ENCODE results near the gene DOK3.

Gene DOK3

DNA sequence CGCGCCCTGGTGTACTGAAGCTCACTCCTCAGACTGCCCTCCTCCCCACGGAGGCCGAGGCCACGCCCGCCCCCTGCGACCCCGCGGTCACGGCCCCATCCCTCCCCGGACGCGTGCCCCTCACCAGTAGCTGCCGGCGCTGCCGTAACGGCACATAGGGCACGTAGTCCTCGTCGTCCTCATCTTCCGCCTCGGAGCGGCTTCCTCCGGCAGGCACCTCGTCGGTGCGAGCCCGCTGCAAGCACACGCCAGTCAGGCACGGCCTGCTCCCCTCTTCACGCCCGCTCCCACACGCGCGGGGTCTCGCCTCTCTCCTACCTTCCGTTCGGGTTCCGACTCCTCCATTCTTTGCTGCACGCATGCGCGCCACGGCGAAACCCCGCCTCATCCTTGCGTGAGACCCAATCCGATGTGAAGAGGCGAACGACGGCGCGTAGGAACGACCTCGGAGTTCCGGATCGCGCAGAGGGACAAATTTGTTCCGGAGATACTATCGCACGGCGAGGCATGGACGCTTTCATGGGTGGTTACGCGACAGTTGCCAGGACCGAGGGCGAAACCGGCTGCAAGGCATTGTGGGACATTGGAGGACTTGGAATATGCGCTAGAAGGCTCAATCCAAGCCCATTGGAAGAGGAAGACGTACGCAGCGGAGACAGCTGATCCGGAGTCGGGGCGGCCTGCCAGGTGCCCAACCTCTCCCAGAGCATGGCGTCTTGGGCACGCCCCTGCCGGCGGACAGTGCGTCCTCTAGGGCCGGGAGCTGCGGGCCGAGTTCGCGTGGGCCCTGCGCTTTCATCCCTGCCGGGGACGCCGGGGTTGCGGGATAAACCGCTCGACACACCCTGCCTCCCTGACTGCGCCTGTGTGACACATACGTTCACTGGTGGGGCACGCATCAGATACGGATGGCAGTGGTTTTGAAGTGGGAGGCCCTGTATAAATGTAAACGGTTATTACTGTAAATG is 7.3 kb upstream of the DOK3 start, which contains the start of gene DDX41:
Gene DDX41 (minus strand): TSS at position 361 of the 968 bp plus-strand sequence. CDS start 16 bp downstream, at position 345.
- Histone ChIP-seq H3K4me3 (replicated peaks; ENCODE audit: insufficient read depth, low read length) (peak within 1 kb of the TSS; percentile 88), H3K27ac (replicated peaks) (peak within 1 kb of the TSS; percentile 77), H3K27me3 (ENCODE audit: insufficient read depth, poor library complexity, severe bottlenecking) (no peaks in the 10 kb centered on the region)
- DNase-seq (ENCODE audit: low read depth in 1 of 2, low spot score in 1 of 2): peak; percentile 98 to 99
- TF ChIP-seq POLR2AphosphoS5 (IDR thresholded peaks at IDR 0.05; ENCODE audit: low read depth) (peak; percentile 75), GABPA (IDR thresholded peaks at IDR 0.05; ENCODE audit: low read depth) (no peak), SPI1 (IDR thresholded peaks at IDR 0.05; ENCODE audit: borderline replicate concordance, low read depth) (peak; percentile 35; the same call in 1 of the 2 replicates)
- TF ChIP-seq, protein P1, sequence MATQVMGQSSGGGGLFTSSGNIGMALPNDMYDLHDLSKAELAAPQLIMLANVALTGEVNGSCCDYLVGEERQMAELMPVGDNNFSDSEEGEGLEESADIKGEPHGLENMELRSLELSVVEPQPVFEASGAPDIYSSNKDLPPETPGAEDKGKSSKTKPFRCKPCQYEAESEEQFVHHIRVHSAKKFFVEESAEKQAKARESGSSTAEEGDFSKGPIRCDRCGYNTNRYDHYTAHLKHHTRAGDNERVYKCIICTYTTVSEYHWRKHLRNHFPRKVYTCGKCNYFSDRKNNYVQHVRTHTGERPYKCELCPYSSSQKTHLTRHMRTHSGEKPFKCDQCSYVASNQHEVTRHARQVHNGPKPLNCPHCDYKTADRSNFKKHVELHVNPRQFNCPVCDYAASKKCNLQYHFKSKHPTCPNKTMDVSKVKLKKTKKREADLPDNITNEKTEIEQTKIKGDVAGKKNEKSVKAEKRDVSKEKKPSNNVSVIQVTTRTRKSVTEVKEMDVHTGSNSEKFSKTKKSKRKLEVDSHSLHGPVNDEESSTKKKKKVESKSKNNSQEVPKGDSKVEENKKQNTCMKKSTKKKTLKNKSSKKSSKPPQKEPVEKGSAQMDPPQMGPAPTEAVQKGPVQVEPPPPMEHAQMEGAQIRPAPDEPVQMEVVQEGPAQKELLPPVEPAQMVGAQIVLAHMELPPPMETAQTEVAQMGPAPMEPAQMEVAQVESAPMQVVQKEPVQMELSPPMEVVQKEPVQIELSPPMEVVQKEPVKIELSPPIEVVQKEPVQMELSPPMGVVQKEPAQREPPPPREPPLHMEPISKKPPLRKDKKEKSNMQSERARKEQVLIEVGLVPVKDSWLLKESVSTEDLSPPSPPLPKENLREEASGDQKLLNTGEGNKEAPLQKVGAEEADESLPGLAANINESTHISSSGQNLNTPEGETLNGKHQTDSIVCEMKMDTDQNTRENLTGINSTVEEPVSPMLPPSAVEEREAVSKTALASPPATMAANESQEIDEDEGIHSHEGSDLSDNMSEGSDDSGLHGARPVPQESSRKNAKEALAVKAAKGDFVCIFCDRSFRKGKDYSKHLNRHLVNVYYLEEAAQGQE (IDR thresholded peaks at IDR 0.05; ENCODE audit: insufficient replicate concordance, low read depth): peak; percentile 29

DNA sequence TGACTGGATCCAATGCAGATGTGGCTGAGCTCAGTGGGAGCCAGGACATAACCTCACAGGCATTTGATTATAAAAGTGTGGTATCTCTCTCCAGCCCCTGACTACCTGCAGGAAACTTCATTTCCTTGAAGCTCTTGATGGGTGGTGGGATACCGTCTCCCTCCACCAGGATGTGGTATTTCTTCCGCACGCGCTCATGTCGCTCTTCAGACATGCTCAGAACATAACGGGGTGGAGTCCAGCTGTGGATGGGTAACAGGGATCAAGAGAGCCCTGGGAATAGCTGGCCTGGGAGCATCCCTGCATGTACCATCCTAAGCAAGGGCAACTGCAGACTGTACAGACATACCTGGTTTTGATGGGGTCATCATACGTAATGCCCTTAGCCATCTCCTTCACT is 6.0 kb upstream of the DOK3 start:
- TF ChIP-seq GABPA (IDR thresholded peaks at IDR 0.05; ENCODE audit: low read depth) (no peak), POLR2AphosphoS5 (IDR thresholded peaks at IDR 0.05; ENCODE audit: low read depth) (no peak), SPI1 (IDR thresholded peaks at IDR 0.05; ENCODE audit: borderline replicate concordance, low read depth) (no peak)
- TF ChIP-seq, protein P2, sequence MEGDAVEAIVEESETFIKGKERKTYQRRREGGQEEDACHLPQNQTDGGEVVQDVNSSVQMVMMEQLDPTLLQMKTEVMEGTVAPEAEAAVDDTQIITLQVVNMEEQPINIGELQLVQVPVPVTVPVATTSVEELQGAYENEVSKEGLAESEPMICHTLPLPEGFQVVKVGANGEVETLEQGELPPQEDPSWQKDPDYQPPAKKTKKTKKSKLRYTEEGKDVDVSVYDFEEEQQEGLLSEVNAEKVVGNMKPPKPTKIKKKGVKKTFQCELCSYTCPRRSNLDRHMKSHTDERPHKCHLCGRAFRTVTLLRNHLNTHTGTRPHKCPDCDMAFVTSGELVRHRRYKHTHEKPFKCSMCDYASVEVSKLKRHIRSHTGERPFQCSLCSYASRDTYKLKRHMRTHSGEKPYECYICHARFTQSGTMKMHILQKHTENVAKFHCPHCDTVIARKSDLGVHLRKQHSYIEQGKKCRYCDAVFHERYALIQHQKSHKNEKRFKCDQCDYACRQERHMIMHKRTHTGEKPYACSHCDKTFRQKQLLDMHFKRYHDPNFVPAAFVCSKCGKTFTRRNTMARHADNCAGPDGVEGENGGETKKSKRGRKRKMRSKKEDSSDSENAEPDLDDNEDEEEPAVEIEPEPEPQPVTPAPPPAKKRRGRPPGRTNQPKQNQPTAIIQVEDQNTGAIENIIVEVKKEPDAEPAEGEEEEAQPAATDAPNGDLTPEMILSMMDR (IDR thresholded peaks at IDR 0.05; ENCODE audit: insufficient read depth, low read length): no peak
- TF ChIP-seq, protein P1 (IDR thresholded peaks at IDR 0.05; ENCODE audit: insufficient replicate concordance, low read depth): no peak
- Histone ChIP-seq H3K27me3 (ENCODE audit: insufficient read depth, poor library complexity, severe bottlenecking) (no peaks in the 10 kb centered on the region), H3K27ac (replicated peaks) (peak overlapping the region; percentile 77), H3K4me3 (replicated peaks; ENCODE audit: insufficient read depth, low read length) (peak overlapping the region; percentile 88)
- DNase-seq (ENCODE audit: low read depth in 1 of 2, low spot score in 1 of 2): no peak

DNA sequence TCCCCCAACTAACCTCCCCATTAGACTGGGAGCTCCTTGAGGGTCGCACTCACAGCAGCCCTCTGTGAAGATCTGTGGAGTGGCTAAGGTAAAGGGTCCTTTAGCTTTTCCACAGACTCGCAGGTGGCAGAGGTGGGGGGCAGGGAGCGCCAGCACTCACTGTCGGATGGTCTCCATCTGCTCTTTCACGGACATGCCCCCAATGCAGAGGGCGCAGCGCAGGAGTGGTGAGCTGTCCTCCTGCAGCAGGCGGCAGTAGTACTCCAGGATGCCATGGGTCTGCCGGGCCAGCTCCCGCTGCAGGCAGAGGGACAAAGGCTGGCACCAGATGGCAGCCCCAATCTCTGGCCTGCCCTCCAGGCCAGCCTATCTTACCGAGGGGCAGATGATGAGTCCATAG is 4.9 kb upstream of the DOK3 start:
- no peaks in the 10 kb centered on the region for H3K27me3 ChIP-seq (ENCODE audit: insufficient read depth, poor library complexity, severe bottlenecking)
- no peak for DNase-seq (ENCODE audit: low read depth in 1 of 2, low spot score in 1 of 2)
- TF ChIP-seq, protein P1 (IDR thresholded peaks at IDR 0.05; ENCODE audit: insufficient replicate concordance, low read depth): no peak
- no peak overlapping the region for H3K4me3 ChIP-seq (replicated peaks; ENCODE audit: insufficient read depth, low read length)
- no peak overlapping the region for H3K27ac ChIP-seq (replicated peaks)

DNA sequence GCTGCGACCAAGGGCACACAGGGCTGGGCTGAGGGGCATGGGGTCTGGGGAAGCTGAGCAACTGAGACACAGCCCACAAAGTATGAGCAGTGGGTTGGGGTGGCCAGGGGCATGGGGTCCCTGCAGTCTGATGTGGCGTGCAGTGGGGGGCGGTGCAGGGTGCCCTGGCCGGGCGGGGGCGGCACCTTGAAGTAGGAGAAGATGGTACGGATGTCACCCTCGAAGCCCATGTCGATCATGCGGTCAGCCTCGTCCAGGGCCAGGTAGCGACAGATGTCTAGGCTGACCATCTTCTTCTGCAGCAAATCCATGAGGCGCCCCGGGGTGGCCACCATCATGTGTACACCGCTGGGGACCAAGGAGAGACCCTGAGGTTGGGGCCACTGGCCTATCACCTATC is 3.9 kb upstream of the DOK3 start:
- TF ChIP-seq, protein P2 (IDR thresholded peaks at IDR 0.05; ENCODE audit: insufficient read depth, low read length): no peak
- TF ChIP-seq POLR2AphosphoS5 (IDR thresholded peaks at IDR 0.05; ENCODE audit: low read depth) (no peak), SPI1 (IDR thresholded peaks at IDR 0.05; ENCODE audit: borderline replicate concordance, low read depth) (no peak), GABPA (IDR thresholded peaks at IDR 0.05; ENCODE audit: low read depth) (no peak)
- TF ChIP-seq, protein P1 (IDR thresholded peaks at IDR 0.05; ENCODE audit: insufficient replicate concordance, low read depth): no peak
- Histone ChIP-seq H3K27ac (replicated peaks) (no peak overlapping the region), H3K4me3 (replicated peaks; ENCODE audit: insufficient read depth, low read length) (no peak overlapping the region), H3K27me3 (ENCODE audit: insufficient read depth, poor library complexity, severe bottlenecking) (no peaks in the 10 kb centered on the region)
- no peak for DNase-seq (ENCODE audit: low read depth in 1 of 2, low spot score in 1 of 2)
